DMS53 (cell line): ENCODE results near the gene DHX58.

Source experiments
- DNase-seq: peaks from one replicate; lab custom pipeline; 2025; lab: John Stamatoyannopoulos, UW

DHX58 gene

GRCh38 chr17:42129109-42129837, 16.8 kb upstream of the DHX58 start:
- no peak for DNase-seq

- no peak for DNase-seq
Observed at GRCh38 chr17:42127414-42127813, 14.9 kb upstream of the DHX58 start.

- no peak for DNase-seq
Observed at GRCh38 chr17:42126836-42127235, 14.3 kb upstream of the DHX58 start.

- no peak for DNase-seq
Observed at GRCh38 chr17:42125565-42125964, 13.1 kb upstream of the DHX58 start.

- peak; percentile 19 for DNase-seq
Observed at GRCh38 chr17:42124256-42124655, 11.7 kb upstream of the DHX58 start.

- DNase-seq, result peak; percentile 88
Observed at GRCh38 chr17:42122371-42123303, 10.1 kb upstream of the DHX58 start, which contains the start of gene HSPB9. HSPB9 (plus strand) TSS chr17:42122804; CDS start chr17:42122851, 47 bp downstream.

- DNase-seq, result peak; percentile 89
Observed at GRCh38 chr17:42120770-42121769, 8.6 kb upstream of the DHX58 start, which contains the start of gene KAT2A. KAT2A (minus strand) TSS chr17:42121367; CDS start chr17:42121304, 63 bp downstream.

GRCh38 chr17:42120161-42120769, 7.8 kb upstream of the DHX58 start:
- DNase-seq, result no peak

GRCh38 chr17:42119301-42119700, 6.8 kb upstream of the DHX58 start:
- no peak for DNase-seq

- peak; percentile 63 for DNase-seq
Observed at GRCh38 chr17:42118545-42118944, 6.0 kb upstream of the DHX58 start.

- DNase-seq, result no peak
Observed at GRCh38 chr17:42118126-42118510, 5.6 kb upstream of the DHX58 start.

GRCh38 chr17:42117397-42118125, 5.0 kb upstream of the DHX58 start:
- DNase-seq, result peak; percentile 14

- DNase-seq, result peak; percentile 87
Observed at GRCh38 chr17:42116705-42117396, 4.3 kb upstream of the DHX58 start.

GRCh38 chr17:42114118-42114517, 1.6 kb upstream of the DHX58 start:
- DNase-seq, result no peak

GRCh38 chr17:42113293-42114069, 967 bp upstream of the DHX58 start:
- no peak for DNase-seq

GRCh38 chr17:42111871-42112551, 503 bp downstream of the DHX58 start:
- DNase-seq, result peak; percentile 47

GRCh38 chr17:42111265-42111636, 1.3 kb downstream of the DHX58 start:
- DNase-seq, result peak; percentile 19
